ENCODE results near the gene TMIGD1.

DNA sequence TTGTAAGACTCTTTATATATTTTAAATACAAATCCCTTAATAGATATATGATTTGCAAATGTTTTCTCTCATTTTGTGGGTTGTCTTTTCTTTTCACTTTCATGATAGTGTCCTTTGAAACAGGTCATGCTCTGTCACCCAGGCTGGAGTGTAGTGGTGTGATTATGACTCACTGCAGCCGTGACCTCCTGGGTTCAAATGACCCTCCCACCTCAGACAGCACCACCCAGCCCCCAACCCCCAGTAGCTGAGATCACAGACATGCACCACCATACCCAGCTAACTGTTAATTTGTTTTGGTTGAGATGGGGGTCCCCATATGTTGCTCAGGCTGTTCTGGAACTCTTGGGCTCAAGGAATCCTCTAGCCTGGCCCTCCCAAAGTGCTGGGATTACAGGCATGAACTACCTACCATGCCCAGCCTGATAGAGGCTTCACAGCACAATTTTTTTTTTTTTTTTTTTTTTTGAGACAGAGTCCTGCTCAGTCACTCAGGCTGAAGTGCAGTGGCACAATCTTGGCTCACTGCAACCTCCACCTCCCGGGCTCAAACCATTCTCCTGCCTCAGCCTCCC, 18.5 kb upstream of the TMIGD1 start:
- TF ChIP-seq CTCF (IDR thresholded peaks at IDR 0.05) (no peak), EZH2phosphoT487 (IDR thresholded peaks at IDR 0.05) (no peak)

Data from neural progenitor cell (in vitro differentiated cells).